B cell (primary cell): ENCODE data around the gene RIF1.

Experiments used
- CTCF ChIP-seq: fragments of 200-600 bp; IDR thresholded peaks from one replicate; pipeline ENCODE4 v1.8.0; 2022; ENCODE audit warnings: antibody characterized with exemption, mild to moderate bottlenecking
- EZH2 ChIP-seq: IDR thresholded peaks from 2 replicates; pipeline ENCODE4 v1.6.1; 2012; ENCODE audit warnings: borderline replicate concordance, low read depth, mild to moderate bottlenecking, moderate library complexity, low read length; ENCODE audit not compliant: insufficient read depth, poor library complexity, severe bottlenecking

DNA sequence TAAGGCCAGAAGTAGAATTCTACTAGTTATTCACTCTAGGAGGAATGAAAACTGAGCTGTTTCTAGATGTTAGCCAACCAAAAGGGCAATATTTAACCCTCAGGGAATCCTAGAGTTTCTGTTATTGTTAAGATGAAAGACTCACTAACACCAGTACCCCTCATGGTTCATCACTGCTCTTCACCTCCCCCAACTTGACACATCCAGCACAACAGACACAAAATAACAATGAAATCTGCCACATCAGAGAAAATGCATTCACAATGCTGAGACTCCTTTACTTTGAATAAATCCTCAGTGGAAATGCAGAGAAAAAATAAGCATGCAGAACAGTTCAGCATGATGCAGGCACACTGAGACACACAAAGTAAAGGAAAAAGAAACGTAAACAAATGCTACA lies 111.3 kb downstream of the RIF1 start:
- TF ChIP-seq CTCF (no peak), EZH2 (no peak)
